CD14-positive monocyte (primary cell): ENCODE results near the gene AATK. TPM values are rescaled to one million over a fixed set of nuclear protein-coding genes. Genes with fewer than 3 reads are reported as not detected.
A peak's percentile ranks its signal among the peaks of the same experiment; 100 is the strongest.

Experiments used
- DNase-seq, 3 donors: peaks; one replicate each; pipeline ENCODE4 v3.0.0-alpha.2; 2011 to 2022
- H2AFZ ChIP-seq: 2 replicates; pipeline ENCODE4 v1.6.0; 2012; ENCODE audit warnings: mild to moderate bottlenecking, low read depth, low read length, inconsistent platforms; ENCODE audit not compliant: insufficient read depth, poor library complexity, severe bottlenecking
- H3K27ac ChIP-seq, 2 donors: 1 replicate in 1 of 2; 2 replicates in 1 of 2; pipeline ENCODE4 v1.5.1; 2012 to 2013; ENCODE audit warnings: low read length in 2 of 2, control low read depth in 1 of 2, inconsistent platforms in 1 of 2, low read depth in 1 of 2, mild to moderate bottlenecking in 1 of 2
- H3K27me3 ChIP-seq, 2 donors: one replicate each; pipeline versions ENCODE4 v1.6.0 to v1.6.1; 2011 to 2013; ENCODE audit warnings: low read length in 2 of 2; ENCODE audit not compliant: control insufficient read depth in 2 of 2, insufficient read depth in 2 of 2
- H3K36me3 ChIP-seq, 2 donors: replicated peaks in 1 of 2; 1 replicate in 1 of 2; 2 replicates in 1 of 2; pipeline versions ENCODE4 v1.5.1 to v1.6.1; 2012 to 2013; ENCODE audit warnings: low read length in 2 of 2, control low read depth in 1 of 2, inconsistent platforms in 1 of 2, mild to moderate bottlenecking in 1 of 2; ENCODE audit not compliant: insufficient read depth in 2 of 2, control insufficient read depth in 1 of 2
- H3K4me1 ChIP-seq, 2 donors: 1 replicate in 1 of 2; 2 replicates in 1 of 2; pipeline versions ENCODE4 v1.5.1 to v1.6.1; 2012 to 2013; ENCODE audit warnings: low read length in 2 of 2, control low read depth in 1 of 2, inconsistent platforms in 1 of 2, mild to moderate bottlenecking in 1 of 2, moderate library complexity in 1 of 2; ENCODE audit not compliant: insufficient read depth in 2 of 2, control insufficient read depth in 1 of 2
- H3K4me2 ChIP-seq: replicated peaks from 2 replicates; pipeline ENCODE3; 2012; ENCODE audit warnings: low read length, moderate library complexity, mild to moderate bottlenecking; ENCODE audit not compliant: poor library complexity, severe bottlenecking; ENCODE audit errors: extremely low read depth
- H3K4me3 ChIP-seq, 3 experiments: fragments of 200-600 bp in 1 of 3; sonication (generic) in 1 of 3; replicated peaks in 1 of 3; 1 replicate in 2 of 3; 2 replicates in 1 of 3; pipeline ENCODE4 v1.5.1; 2011 to 2013; ENCODE audit warnings: low read length in 3 of 3, mild to moderate bottlenecking in 3 of 3, control low read depth in 2 of 3, low read depth in 2 of 3, inconsistent platforms in 1 of 3, moderate library complexity in 1 of 3
- H3K79me2 ChIP-seq: 2 replicates; pipeline ENCODE4 v1.6.0; 2012; ENCODE audit warnings: mild to moderate bottlenecking, control low read depth, inconsistent platforms, low read length, moderate library complexity; ENCODE audit not compliant: insufficient read depth
- H3K9ac ChIP-seq: 2 replicates; pipeline ENCODE4 v1.6.0; 2017; ENCODE audit warnings: low read length, mild to moderate bottlenecking; ENCODE audit not compliant: insufficient read depth, poor library complexity, severe bottlenecking
- H3K9me3 ChIP-seq, 2 donors: replicated peaks in 1 of 2; 1 replicate in 1 of 2; 2 replicates in 1 of 2; pipeline versions ENCODE4 v1.5.1 to v1.6.1; 2012 to 2013; ENCODE audit warnings: low read length in 2 of 2, control low read depth in 1 of 2; ENCODE audit not compliant: control insufficient read depth in 1 of 2, insufficient read depth in 1 of 2
- H4K20me1 ChIP-seq: 2 replicates; pipeline ENCODE4 v1.6.0; 2012; ENCODE audit warnings: mild to moderate bottlenecking, low read length, control low read depth, moderate library complexity; ENCODE audit not compliant: insufficient read depth
- H3K27ac Mint-ChIP-seq, 7 donors: one replicate each; pipeline ENCODE4 v1.8.0; 2020; ENCODE audit warnings: mild to moderate bottlenecking in 7 of 7, mixed read lengths in 7 of 7, moderate library complexity in 6 of 7, inconsistent platforms in 2 of 7
- H3K27me3 Mint-ChIP-seq, 3 donors: one replicate each; pipeline ENCODE4 v1.8.0; 2021 to 2022; ENCODE audit warnings: low read depth in 3 of 3, mild to moderate bottlenecking in 3 of 3, mixed read lengths in 3 of 3, moderate library complexity in 3 of 3, inconsistent platforms in 1 of 3
- H3K36me3 Mint-ChIP-seq, 2 donors: one replicate each; pipeline ENCODE4 v1.8.0; 2020; ENCODE audit warnings: mixed read lengths in 2 of 2, inconsistent platforms in 1 of 2, mild to moderate bottlenecking in 1 of 2
- H3K4me1 Mint-ChIP-seq: one replicate; pipeline ENCODE4 v1.8.0; 2020; ENCODE audit warnings: mild to moderate bottlenecking, mixed read lengths
- H3K4me3 Mint-ChIP-seq, 2 donors: one replicate each; pipeline ENCODE4 v1.8.0; 2020; ENCODE audit warnings: mild to moderate bottlenecking in 2 of 2, mixed read lengths in 2 of 2, moderate library complexity in 1 of 2
- H3K9me3 Mint-ChIP-seq, 7 donors: one replicate each; pipeline ENCODE4 v1.8.0; 2020 to 2022; ENCODE audit warnings: mixed read lengths in 7 of 7, mild to moderate bottlenecking in 6 of 7, moderate library complexity in 6 of 7, inconsistent platforms in 2 of 7
- WGBS: methylation state at CpG from one replicate; pipeline ENCODE4 v1.1.5; 2013; ENCODE audit warnings: missing lambda C conversion rate; ENCODE audit not compliant: insufficient coverage; 5-methylcytosine and 5-hydroxymethylcytosine counted together
- intact Hi-C, 2 donors: fragments of 100-400 bp; cut with micrococcal nuclease; formaldehyde crosslinking; loops; one replicate each; pipeline versions ENCODE4 v1.15.0 to v1.15.1; 2023
- polyA plus RNA-seq, 3 donors: library from polyadenylated mRNA; depleted of rRNA in 1 of 3; unstranded in 2 of 3; stranded (reverse) in 1 of 3; fragments of 300-500 nt in 2 of 3; fragments of >200 nt in 1 of 3; fragmentation: Illumina TruSeq in 2 of 3; gene quantifications; 1 replicate in 2 of 3; 2 replicates in 1 of 3; pipeline ENCODE4 v1.2.3, GENCODE V29; 2012 to 2021
- TF ChIP-seq, protein P1 (sequence below): fragments of 200-600 bp; IDR thresholded peaks from one replicate; pipeline ENCODE4 v1.8.0; 2022; ENCODE audit warnings: antibody characterized with exemption, mild to moderate bottlenecking

The AATK gene
- polyA plus RNA-seq, 3 donors: 0.93 to 15.3 (median 2.0) TPM

DNA sequence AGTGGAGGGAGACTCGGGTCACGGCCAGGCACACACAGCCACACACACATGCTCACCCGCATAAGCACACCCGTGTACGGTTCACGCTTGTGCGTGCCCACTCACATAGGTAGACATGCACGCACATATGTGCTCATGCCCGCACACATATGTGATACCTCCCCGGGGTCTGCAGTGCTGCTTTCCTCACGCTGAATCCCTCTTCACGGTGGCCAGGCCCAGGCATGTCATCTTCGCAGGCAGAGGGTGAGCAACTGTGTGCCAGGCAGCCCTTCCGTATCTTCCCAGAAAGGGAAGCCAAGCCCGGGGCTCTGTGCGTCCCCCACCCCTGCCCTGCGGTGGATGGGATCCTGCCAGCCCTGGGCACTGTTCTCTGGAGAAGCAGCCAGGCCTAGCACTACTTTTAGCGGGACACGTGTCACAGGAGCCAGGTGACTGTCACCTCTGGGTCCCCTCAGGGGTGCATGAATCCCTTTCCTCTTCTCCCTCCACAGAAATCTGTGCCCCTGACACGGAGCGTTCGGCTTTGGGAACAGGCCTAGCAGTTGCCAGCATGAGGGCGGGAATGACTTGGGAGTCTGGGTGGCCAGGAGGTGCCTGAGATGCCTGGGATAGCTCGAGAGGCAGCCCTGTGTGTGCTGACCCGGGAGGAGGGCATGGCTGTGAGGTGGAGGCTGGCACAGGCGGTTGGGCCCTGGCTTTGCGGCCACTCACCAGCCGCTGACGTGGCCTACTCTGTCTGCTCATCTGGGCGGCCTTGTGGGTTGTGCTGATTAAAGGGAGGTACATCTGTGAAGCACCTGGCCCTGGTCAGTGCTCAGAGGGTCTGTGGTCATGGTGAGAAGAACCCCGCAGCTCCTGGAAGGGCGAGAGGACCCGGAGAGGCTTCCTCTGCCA, 83.6 kb downstream of the AATK start:
- no peaks in the 10 kb centered on the region for H3K79me2 ChIP-seq
- H3K9me3 Mint-ChIP-seq: peaks cover 0 to 3% (median 0%) of the 10 kb centered on the region in 7 donors
- no peak overlapping the region for H3K9ac ChIP-seq
- TF ChIP-seq, protein P1, sequence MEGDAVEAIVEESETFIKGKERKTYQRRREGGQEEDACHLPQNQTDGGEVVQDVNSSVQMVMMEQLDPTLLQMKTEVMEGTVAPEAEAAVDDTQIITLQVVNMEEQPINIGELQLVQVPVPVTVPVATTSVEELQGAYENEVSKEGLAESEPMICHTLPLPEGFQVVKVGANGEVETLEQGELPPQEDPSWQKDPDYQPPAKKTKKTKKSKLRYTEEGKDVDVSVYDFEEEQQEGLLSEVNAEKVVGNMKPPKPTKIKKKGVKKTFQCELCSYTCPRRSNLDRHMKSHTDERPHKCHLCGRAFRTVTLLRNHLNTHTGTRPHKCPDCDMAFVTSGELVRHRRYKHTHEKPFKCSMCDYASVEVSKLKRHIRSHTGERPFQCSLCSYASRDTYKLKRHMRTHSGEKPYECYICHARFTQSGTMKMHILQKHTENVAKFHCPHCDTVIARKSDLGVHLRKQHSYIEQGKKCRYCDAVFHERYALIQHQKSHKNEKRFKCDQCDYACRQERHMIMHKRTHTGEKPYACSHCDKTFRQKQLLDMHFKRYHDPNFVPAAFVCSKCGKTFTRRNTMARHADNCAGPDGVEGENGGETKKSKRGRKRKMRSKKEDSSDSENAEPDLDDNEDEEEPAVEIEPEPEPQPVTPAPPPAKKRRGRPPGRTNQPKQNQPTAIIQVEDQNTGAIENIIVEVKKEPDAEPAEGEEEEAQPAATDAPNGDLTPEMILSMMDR: no peak
- peaks cover 11 to 16% of the 10 kb centered on the region in 2 donors for H3K36me3 Mint-ChIP-seq
- DNase-seq: no peak
- H4K20me1 ChIP-seq: no peaks in the 10 kb centered on the region
- peaks cover 3 to 7% (median 5%) of the 10 kb centered on the region in 3 donors for H3K27me3 Mint-ChIP-seq
- H3K4me2 ChIP-seq: no peak overlapping the region
- H3K4me3 Mint-ChIP-seq: no peak overlapping the region
- no peaks in the 10 kb centered on the region for H3K4me1 Mint-ChIP-seq
- H3K27ac ChIP-seq: no peak overlapping the region
- no peaks in the 10 kb centered on the region for H3K27me3 ChIP-seq
- no peaks in the 10 kb centered on the region for H3K9me3 ChIP-seq
- peaks cover 8 to 15% of the 10 kb centered on the region in 2 donors for H3K36me3 ChIP-seq
- peak overlapping the region in 1 of 7 donors; percentile 7 for H3K27ac Mint-ChIP-seq
- H3K4me1 ChIP-seq: no peaks in the 10 kb centered on the region
- intact Hi-C loops: no loop called here
- 95% methylated on average over 26 of the region's 33 CpGs for WGBS
- H2AFZ ChIP-seq: no peak overlapping the region
- H3K4me3 ChIP-seq: no peak overlapping the region

DNA sequence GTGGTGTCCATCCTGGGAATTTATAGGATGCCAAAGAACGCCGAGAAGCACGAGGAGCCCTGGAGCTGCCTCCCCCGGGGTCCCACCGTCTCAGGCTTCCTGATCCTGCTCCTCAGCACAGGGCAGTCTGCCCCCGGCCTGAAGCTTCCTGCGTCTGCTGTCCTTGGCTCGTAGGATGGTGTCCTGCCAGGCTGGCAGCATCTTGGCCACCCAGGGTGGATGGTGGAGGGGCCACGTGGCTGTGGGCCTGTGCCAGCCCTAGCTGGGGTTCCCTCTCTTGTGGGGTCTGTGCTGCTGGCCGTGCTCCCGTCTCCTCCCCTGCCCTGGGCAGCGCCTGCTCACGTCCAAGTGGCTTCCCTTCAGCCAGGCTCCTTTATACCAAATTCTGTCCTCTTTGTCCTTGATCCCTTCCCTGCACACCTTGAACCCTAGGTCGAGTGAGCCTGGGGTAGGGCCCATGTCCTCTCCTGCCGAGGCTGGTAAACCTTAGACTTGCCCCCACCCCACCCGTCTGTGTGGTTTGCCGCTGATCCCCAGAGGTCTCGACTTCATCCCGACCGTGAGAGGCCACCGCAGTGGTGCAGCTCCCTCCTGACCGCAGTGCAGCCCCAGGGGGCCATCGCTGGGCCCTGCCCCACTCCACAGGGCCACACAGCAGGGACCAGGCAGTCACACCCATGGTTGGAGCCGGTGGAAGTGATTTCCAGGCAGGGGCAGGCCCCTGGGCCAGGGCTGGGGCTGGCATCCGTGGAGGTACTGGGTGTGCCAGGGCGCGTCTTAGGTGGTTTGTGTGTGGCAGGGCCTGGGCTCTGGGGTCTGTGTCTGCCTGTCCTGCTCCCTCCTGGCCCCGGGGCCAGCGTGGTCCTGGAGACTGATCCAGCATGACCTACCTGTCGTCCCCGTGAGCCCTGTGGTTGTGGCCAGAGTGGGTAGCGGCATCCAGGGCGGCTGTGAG, 84.5 kb downstream of the AATK start:
- Histone ChIP-seq H3K4me3 (no peak overlapping the region), H3K4me1 (no peaks in the 10 kb centered on the region), H3K9me3 (no peaks in the 10 kb centered on the region), H3K4me2 (no peak overlapping the region), H3K27me3 (no peaks in the 10 kb centered on the region), H4K20me1 (no peaks in the 10 kb centered on the region), H3K36me3 (peaks cover 2 to 7% of the 10 kb centered on the region in 2 donors), H2AFZ (no peak overlapping the region), H3K79me2 (no peaks in the 10 kb centered on the region), H3K9ac (no peak overlapping the region), H3K27ac (no peak overlapping the region)
- DNase-seq: no peak
- Mint-ChIP-seq H3K27me3 (peaks cover 3 to 7% (median 5%) of the 10 kb centered on the region in 3 donors), H3K36me3 (peaks cover 6 to 11% of the 10 kb centered on the region in 2 donors), H3K4me3 (no peak overlapping the region), H3K4me1 (no peaks in the 10 kb centered on the region), H3K27ac (peak overlapping the region in 1 of 7 donors; percentile 7), H3K9me3 (peaks cover 0 to 3% (median 0%) of the 10 kb centered on the region in 7 donors)
- intact Hi-C loops: no loop called here
- WGBS: 96% methylated on average over 22 of the region's 33 CpGs
- TF ChIP-seq, protein P1: no peak
